Upper lobe of right lung (tissue), 1 donor: ENCODE measurements around the gene HS6ST1. TPM values are rescaled to one million over a fixed set of nuclear protein-coding genes. Genes with fewer than 3 reads are reported as not detected.

Experiments used
- ATAC-seq: fragments of 200-7000 bp; cut with Tn5 transposase; one replicate; pipeline ENCODE4 v1.9.1; 2020; ENCODE audit warnings: mild to moderate bottlenecking, moderate library complexity
- DNase-seq: peaks from one replicate; pipeline ENCODE4 v3.0.0-alpha.2; 2020
- H3K27ac ChIP-seq: fragments of 200-600 bp; one replicate; pipeline ENCODE4 v1.8.0; 2022
- H3K27me3 ChIP-seq: fragments of 200-600 bp; one replicate; pipeline ENCODE4 v1.8.0; 2022; ENCODE audit warnings: mild to moderate bottlenecking
- H3K36me3 ChIP-seq: fragments of 200-600 bp; one replicate; pipeline ENCODE4 v1.8.0; 2022
- H3K4me1 ChIP-seq: fragments of 200-600 bp; one replicate; pipeline ENCODE4 v1.8.0; 2022
- H3K4me3 ChIP-seq: fragments of 200-600 bp; one replicate; pipeline ENCODE4 v1.8.0; 2022; ENCODE audit warnings: mild to moderate bottlenecking
- H3K9me3 ChIP-seq: fragments of 200-600 bp; one replicate; pipeline ENCODE4 v1.8.0; 2022
- intact Hi-C: fragments of 100-400 bp; cut with DNase I; formaldehyde crosslinking; loops from one replicate; pipeline ENCODE4 v1.11.0; 2022
- total RNA-seq: library from RNA; stranded (reverse); fragmentation: NEBNext Ultra II Directional; extraction: Animal tissue kit (Norgen Biotek cat#: 25700); gene quantifications from one replicate; pipeline ENCODE4 v1.2.1, GENCODE V29; 2021
- TF ChIP-seq, protein P1 (sequence below): fragments of 200-600 bp; IDR thresholded peaks from one replicate; pipeline ENCODE4 v1.8.0; 2022; ENCODE audit warnings: antibody characterized with exemption
- donor health status: DM: no; HTN: yes; CAD: no; lungs with severe emphysema.

HS6ST1 gene
- total RNA-seq, 1 donor from 2014 or later, result 33.2 TPM

DNA sequence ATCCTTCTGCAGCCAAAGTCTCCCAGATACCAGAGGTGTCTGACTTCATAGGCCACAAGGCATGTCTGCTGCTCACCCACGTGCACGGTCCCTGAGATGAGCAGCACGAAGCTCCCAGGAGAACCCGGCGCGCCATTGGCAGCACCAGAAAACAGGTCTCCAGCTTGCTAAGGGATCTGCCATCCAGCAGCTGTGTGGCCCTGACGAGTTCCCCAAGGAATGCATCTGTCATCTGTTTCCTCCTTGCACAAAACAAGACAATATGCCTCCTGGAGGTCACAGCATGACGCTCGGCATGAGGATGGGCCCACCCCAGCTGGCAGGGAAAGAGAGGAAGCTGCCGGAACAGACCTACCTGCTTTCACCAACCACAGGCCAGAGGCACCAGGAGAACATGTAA is 29.2 kb downstream of the HS6ST1 start:
- Histone ChIP-seq H3K27ac (no peak overlapping the region), H3K4me1 (peaks cover 21% of the 10 kb centered on the region), H3K9me3 (no peaks in the 10 kb centered on the region), H3K4me3 (no peak overlapping the region), H3K36me3 (no peaks in the 10 kb centered on the region), H3K27me3 (no peaks in the 10 kb centered on the region)
- TF ChIP-seq, protein P1, sequence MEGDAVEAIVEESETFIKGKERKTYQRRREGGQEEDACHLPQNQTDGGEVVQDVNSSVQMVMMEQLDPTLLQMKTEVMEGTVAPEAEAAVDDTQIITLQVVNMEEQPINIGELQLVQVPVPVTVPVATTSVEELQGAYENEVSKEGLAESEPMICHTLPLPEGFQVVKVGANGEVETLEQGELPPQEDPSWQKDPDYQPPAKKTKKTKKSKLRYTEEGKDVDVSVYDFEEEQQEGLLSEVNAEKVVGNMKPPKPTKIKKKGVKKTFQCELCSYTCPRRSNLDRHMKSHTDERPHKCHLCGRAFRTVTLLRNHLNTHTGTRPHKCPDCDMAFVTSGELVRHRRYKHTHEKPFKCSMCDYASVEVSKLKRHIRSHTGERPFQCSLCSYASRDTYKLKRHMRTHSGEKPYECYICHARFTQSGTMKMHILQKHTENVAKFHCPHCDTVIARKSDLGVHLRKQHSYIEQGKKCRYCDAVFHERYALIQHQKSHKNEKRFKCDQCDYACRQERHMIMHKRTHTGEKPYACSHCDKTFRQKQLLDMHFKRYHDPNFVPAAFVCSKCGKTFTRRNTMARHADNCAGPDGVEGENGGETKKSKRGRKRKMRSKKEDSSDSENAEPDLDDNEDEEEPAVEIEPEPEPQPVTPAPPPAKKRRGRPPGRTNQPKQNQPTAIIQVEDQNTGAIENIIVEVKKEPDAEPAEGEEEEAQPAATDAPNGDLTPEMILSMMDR, result no peak
- DNase-seq (no peak), ATAC-seq (no peak)
- intact Hi-C loops, result no loop called here

- DNase-seq (no peak), ATAC-seq (no peak)
- intact Hi-C loops, result no loop called here
- Histone ChIP-seq H3K4me1 (peaks cover 21% of the 10 kb centered on the region), H3K4me3 (no peak overlapping the region), H3K9me3 (no peaks in the 10 kb centered on the region), H3K27me3 (no peaks in the 10 kb centered on the region), H3K27ac (no peak overlapping the region), H3K36me3 (no peaks in the 10 kb centered on the region)
- TF ChIP-seq, protein P1, result no peak
Measured at GRCh38 chr2:128288781-128289180, 29.9 kb downstream of the HS6ST1 start.

GRCh38 chr2:128287780-128288735 is 30.6 kb downstream of the HS6ST1 start:
- TF ChIP-seq, protein P1, result no peak
- DNase-seq (no peak), ATAC-seq (no peak)
- H3K4me3 ChIP-seq, result no peak overlapping the region
- H3K36me3 ChIP-seq, result no peaks in the 10 kb centered on the region
- H3K27ac ChIP-seq, result no peak overlapping the region
- intact Hi-C loops, result no loop called here
- H3K27me3 ChIP-seq, result no peaks in the 10 kb centered on the region
- no peaks in the 10 kb centered on the region for H3K9me3 ChIP-seq
- H3K4me1 ChIP-seq, result peaks cover 21% of the 10 kb centered on the region

DNA sequence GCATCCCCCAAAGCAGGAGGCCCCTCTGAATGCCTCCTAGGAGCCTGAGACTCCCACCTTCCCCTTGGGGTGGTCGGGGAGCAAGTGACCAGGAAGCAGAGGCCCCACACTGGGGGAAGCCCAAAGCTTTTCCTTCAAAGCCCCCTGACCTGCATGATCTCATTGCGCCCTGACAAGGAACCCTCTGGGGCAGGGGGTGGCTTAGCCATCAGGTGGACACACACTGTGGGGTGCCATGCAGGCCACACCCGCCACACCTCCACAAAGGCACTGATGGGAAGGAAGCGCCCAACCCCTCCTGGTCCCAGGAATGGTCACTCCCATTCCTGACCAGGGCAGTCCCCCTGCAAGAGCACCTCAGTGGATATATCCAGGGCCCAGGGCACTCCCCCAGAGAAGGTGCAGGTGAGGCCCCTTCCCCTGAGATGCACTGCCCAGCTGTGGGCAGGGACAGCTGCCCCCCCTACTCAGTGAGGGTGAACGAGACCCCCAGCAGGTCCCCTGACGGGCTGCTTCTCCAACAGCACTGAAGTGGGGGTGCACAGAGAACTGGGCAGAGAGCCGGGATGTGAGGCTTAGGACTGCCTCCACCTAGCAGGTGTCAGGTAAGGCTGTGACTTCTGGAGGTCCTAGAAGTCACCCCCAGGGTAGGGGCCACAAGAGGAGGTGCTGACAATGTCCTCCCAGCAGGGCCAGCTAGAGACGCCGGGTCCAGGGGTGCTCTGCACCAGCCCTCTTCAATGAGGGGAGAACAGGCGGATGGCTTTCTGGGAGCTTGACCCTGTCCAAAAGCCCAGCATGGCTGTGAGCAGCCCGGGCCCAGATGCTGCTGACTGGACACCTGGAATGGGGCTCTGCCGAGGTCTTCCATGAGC is 31.5 kb downstream of the HS6ST1 start:
- Histone ChIP-seq H3K27ac (no peak overlapping the region), H3K4me3 (no peak overlapping the region), H3K4me1 (peaks cover 30% of the 10 kb centered on the region), H3K27me3 (no peaks in the 10 kb centered on the region), H3K9me3 (no peaks in the 10 kb centered on the region), H3K36me3 (no peaks in the 10 kb centered on the region)
- DNase-seq (no peak), ATAC-seq (no peak)
- TF ChIP-seq, protein P1, result no peak
- intact Hi-C loops, result no loop called here

DNA sequence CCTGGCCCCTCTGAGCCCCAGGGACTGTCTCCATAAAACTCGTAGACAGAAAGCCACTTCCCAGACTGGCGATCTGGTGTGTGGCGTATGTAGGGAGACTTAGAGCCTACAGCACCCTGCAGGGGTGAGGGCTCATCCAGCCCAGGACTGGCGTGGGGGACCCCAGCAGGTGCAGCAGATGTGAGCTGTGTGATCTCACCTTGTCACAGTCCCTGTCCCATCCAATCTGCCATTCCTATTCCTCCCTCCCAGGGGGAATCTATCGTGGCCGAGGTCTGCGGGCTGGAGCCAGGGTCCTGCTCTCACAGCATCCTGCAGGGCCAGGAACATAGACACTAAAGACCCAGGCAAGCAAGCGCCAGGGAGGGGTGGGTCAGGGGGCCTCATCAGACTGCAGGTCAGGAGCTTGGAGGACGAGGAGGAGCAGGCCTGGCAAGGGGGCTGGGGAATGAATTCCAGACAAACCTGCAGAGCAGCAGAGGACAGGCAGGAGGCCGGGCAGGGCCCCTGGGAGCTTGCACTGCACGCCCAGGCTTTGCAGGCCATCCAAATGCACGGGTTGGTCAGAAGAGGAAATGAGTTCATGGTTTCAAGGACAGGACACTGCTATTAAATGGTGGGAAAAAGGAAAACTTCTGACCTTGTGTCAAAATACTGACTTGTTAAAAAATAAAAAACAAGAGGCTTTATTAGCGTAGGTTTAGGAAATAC is 32.5 kb downstream of the HS6ST1 start:
- TF ChIP-seq, protein P1, result no peak
- ATAC-seq (no peak), DNase-seq (no peak)
- H3K4me1 ChIP-seq, result peaks cover 40% of the 10 kb centered on the region
- intact Hi-C loops, result no loop called here
- no peaks in the 10 kb centered on the region for H3K36me3 ChIP-seq
- no peak overlapping the region for H3K4me3 ChIP-seq
- no peaks in the 10 kb centered on the region for H3K27me3 ChIP-seq
- no peak overlapping the region for H3K27ac ChIP-seq
- no peaks in the 10 kb centered on the region for H3K9me3 ChIP-seq
